ENCODE results near the gene SAMD9L.

GRCh38 chr7:93179173-93179572 lies 31.0 kb upstream of the SAMD9L start:
- no peak for TF ChIP-seq CTCF (IDR thresholded peaks at IDR 0.05)
- TF ChIP-seq POLR2A (IDR thresholded peaks at IDR 0.05), result no peak
